NCI-H748 treated with DMSO at 0.1 percent for 48 hours (cell line): Measurements from ENCODE around the gene NBDY.
"Not testable (repeated sequence)": the region's sequence is repeated elsewhere in the genome, so short reads cannot be mapped to it uniquely, and the experiment has no call there.

ENCODE experiments used
- DNase-seq: peaks from one replicate; lab custom pipeline; 2025; lab: John Stamatoyannopoulos, UW

The NBDY gene

GRCh38 chrX:56802428-56802827 lies 73.4 kb downstream of the NBDY start:
- no peak for DNase-seq

GRCh38 chrX:56802921-56803849 lies 74.1 kb downstream of the NBDY start:
- DNase-seq, result peak; percentile 31

- DNase-seq, result no peak
These were observed 75.0 kb downstream of the NBDY start for GRCh38 chrX:56803850-56804681.

- DNase-seq, result no peak
These were observed 75.8 kb downstream of the NBDY start for GRCh38 chrX:56804867-56805266.

- no peak for DNase-seq
These were observed 76.4 kb downstream of the NBDY start for GRCh38 chrX:56805399-56805798.

- DNase-seq, result not testable (repeated sequence)
These were observed 77.1 kb downstream of the NBDY start for GRCh38 chrX:56806176-56806575.

GRCh38 chrX:56811599-56811998 lies 82.6 kb downstream of the NBDY start:
- DNase-seq, result no peak

GRCh38 chrX:56812515-56813105 lies 83.6 kb downstream of the NBDY start:
- no peak for DNase-seq

- DNase-seq, result no peak
These were observed 84.3 kb downstream of the NBDY start for GRCh38 chrX:56813318-56813837.

- no peak for DNase-seq
These were observed 88.1 kb downstream of the NBDY start for GRCh38 chrX:56817179-56817578.

GRCh38 chrX:56826020-56826419 lies 97.0 kb downstream of the NBDY start:
- DNase-seq, result no peak

GRCh38 chrX:56833626-56834025 lies 104.6 kb downstream of the NBDY start:
- no peak for DNase-seq

- no peak for DNase-seq
These were observed 124.4 kb downstream of the NBDY start for GRCh38 chrX:56853436-56853835.

GRCh38 chrX:56857042-56857441 lies 128.0 kb downstream of the NBDY start:
- no peak for DNase-seq

GRCh38 chrX:56860888-56861287 lies 131.8 kb downstream of the NBDY start:
- no peak for DNase-seq
